Raji (cell line): ENCODE measurements around the gene LAMC1.

Source experiments
- POLR2A ChIP-seq: IDR thresholded peaks from 2 replicates; pipeline ENCODE4 v1.6.1; 2011; ENCODE audit warnings: low read depth, low read length, control low read depth; ENCODE audit not compliant: insufficient read depth

The LAMC1 gene

DNA sequence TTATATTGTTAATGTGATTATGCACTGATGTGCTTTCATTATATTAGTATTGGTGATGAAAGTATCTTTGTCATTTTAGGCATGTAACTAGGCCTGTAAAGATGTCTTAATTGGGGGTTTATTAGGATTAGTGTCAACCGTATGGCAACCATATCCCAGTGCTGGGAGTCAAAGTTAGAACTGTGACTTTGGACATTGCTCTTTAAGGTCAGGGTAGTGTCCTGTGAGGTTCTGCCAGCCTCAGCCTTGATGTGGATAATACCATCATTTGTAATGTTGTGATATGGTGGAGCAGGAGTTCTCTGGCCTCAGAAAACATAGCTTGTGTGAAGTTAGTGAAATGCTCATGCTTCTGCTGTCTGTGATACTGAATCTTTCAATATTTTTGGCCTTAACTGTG lies 59.4 kb downstream of the LAMC1 start:
- TF ChIP-seq POLR2A = no peak

DNA sequence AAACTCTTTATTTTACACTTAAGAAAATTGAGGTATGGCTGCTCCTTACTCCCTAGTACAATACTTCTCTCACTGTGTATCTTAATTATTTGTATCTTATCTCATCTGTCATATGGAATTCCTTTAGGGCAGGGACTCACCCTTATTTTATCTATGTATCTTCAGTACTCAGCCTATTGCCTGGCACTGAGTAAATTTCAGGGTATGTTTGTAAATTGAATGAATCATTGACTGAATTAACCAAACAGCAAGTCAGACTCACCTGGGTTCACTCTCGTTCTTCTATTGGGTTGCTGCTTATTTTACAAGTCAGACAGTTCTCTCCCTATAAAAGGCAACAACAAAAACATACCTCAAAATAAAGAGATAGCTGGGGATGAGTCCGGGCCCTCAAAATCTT lies 63.8 kb downstream of the LAMC1 start:
- TF ChIP-seq POLR2A = no peak

GRCh38 chr1:183089025-183089639 lies 65.9 kb downstream of the LAMC1 start:
- TF ChIP-seq POLR2A = no peak

DNA sequence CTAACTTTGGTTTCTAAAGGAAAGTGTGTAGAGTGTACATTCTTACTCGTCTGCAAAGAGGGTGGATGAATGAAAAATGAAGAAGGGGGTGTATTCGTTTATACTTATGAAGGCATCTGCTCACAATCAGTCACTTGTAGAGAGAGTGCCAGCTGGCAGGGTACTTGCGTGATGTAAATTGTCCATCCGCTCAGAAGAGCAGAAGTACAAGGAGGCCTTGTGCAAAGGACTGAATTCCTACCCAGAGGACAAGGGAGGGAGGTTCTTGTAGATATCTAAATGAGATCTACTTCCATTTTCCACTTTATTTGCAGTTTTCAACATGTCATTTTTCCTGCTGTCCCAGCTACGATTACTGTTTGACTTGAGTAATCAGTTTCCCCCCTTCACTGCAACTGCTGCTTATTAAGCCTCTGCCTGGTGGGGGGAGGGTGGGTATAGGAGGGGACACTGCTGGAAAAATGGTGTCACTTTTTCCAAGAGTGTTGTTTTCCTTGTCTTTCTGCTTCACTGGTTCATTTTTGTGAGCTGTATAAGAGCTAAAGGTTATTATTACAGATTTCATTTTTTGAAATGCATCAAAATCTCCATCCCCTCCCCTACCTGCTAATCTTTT lies 67.3 kb downstream of the LAMC1 start:
- TF ChIP-seq POLR2A = no peak

DNA sequence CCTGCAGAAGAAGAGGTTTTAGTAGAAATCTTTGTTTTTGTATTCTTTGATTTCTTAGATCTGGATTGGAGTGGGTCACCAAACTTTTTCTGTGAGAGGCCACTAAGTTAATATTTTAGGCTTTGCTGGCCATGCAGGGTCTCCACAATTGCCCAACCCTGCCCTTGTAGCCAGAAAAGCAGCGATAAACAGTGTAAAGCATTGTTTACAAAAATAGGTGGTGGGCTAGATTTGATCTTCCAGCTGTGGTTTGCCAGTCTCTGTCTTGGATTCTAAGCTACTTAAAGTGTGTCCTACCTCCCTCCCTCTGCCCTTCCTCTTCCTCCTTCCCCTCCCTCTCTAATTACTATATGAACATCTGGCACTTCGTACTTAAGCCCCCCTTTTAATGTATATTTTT lies 68.0 kb downstream of the LAMC1 start:
- TF ChIP-seq POLR2A = no peak

- TF ChIP-seq POLR2A = no peak
Observed at GRCh38 chr1:183092350-183092749, 69.1 kb downstream of the LAMC1 start.

- no peak for TF ChIP-seq POLR2A
Observed at GRCh38 chr1:183093066-183093668, 69.9 kb downstream of the LAMC1 start.

DNA sequence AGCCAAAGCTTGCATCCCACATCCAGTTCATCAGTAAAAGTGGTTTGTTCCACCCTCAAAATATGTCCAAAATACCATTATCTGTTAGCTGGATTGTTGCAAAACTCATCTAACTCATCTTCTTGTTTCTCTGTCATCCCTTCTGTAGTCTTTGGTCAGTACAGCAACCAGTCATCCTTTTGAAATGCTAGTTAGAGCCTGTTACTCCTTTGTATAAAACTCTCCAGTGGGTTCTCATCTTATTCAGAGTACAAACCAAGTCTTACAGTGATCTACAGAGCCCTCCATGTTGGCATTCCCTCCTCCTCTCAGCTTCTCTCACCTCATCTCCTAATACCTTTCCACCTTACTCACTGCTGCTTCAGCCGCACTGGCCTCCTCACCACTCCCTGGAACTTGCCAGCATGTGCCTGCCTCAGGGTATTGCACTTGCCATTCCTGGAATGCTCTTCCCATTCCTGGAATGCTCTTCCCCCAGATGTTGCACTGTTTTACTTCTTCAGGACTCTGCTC lies 70.6 kb downstream of the LAMC1 start:
- no peak for TF ChIP-seq POLR2A

GRCh38 chr1:183094351-183094750 lies 71.1 kb downstream of the LAMC1 start:
- no peak for TF ChIP-seq POLR2A

DNA sequence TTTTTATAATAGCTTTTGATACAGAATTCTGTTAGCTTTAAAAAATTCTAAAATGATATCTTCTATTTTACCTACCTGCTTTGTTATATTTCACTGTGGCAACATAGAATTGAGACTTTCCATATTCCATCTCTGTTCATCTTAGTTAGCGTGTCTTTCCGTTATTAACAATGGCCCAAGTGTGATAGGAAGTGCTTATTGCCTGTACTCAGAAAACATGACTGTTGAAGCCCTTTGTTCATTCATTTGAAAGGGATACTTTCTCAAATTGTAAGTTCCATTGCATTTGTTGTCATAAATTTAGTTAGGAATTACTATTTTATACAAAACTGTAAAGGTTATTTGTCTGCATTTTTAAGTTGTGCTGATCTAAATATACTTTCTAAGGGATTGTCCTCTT lies 73.1 kb downstream of the LAMC1 start:
- no peak for TF ChIP-seq POLR2A

- TF ChIP-seq POLR2A = no peak
Observed at GRCh38 chr1:183096894-183097293, 73.7 kb downstream of the LAMC1 start.

DNA sequence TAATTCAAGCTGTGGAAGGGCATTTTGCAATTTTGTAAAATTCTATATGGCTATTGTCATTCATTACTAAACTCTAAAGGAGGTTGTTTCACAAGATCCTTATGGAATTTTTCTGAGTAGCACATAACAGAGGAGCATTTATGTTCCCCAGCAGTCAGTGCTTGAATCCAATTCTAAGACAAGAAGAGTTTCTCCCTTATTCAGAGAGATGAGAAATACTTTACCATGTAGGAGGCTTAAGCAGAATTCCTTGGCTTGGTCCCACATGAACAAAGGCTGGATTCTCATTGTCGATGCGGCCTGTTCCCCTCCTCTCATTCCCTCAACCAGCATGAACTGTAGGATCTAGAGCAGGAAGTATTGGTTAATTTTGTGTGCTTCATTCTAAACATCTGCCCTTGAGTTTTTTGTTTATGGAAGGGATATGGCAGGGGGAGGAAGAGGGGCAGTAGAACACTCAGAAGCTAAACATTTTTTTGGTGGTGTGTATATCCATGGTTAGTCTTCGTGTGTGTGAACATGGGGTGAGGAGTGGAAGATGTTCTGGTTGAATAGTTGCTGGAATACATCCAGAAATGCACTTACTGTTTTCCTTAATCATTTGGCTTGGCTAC lies 74.3 kb downstream of the LAMC1 start:
- TF ChIP-seq POLR2A = no peak

DNA sequence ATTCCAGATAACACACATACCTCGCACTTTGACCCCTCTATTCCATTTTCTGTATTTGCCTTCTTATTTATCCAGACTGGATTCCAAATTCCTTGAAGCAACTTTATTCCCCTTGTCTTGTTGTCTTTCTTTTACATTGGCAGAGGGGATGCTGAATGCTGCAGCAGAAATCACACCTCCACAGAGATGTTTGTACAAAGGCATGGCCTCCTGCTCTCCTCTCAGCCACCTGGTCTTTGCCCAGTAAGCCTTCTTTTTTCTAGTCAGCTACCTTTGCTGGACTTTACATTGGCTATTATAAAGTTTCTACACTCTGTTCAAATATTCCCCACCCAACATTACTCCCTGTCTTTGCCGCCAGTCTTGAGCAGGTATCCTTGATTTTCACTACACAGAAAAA lies 75.1 kb downstream of the LAMC1 start:
- no peak for TF ChIP-seq POLR2A

DNA sequence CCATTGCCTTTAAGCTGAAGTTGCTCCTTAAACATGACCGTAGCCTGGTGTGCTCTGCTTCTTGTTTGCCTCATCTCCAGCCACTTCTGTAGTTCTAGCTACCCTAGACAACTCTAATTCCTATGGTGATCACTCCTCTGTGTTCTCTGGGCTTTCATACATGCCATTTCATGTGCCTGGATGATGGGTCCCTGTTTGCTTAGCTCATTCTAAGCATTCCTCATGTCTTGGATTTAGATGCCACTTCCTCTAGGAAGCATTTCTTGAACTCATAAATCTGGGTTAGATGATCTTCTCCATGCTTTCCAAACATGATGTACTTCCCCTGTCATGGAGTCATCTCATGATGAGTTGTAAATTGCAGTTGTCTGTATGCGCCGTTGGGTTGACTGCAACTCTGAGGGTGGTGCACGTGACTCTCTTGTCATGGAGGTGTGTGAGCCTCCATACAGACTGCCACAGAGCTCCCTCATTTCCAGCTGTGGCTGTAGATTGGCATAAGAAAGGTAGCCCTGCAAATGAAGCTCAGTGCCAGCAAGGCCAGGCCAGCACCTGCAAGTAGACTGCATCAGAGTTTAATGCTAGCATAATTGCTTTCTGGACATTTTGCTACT lies 77.2 kb downstream of the LAMC1 start:
- TF ChIP-seq POLR2A = no peak

DNA sequence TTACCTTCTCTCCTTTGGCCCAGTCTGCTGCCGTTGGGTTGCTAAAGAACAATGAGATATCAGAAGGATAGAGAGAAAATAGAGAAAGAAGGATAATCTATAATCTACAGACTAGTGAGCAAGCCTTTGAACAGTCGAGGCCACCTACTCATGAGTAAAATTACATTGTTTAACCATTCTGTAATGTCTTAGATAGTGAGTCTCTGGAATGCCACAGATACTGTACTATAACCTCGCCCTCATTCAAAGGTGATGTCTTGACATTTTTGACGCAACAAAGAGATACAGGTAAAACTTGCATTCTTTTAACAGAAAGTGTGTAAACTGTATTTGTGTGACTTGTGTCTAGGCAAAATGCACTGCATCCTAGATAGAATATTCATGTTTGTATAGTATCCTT lies 77.9 kb downstream of the LAMC1 start:
- no peak for TF ChIP-seq POLR2A
